HG03442 (cell line): ENCODE results near the gene POLH.
"Not testable (repeated sequence)": the region's sequence is repeated elsewhere in the genome, so short reads cannot be mapped to it uniquely, and the experiment has no call there.

Experiments used
- ATAC-seq: cut with Tn5 transposase; IDR thresholded peaks from one replicate; pipeline ENCODE4 v1.9.1; 2021; ENCODE audit warnings: mild to moderate bottlenecking, moderate library complexity; ENCODE audit not compliant: unreplicated experiment

Gene POLH

DNA sequence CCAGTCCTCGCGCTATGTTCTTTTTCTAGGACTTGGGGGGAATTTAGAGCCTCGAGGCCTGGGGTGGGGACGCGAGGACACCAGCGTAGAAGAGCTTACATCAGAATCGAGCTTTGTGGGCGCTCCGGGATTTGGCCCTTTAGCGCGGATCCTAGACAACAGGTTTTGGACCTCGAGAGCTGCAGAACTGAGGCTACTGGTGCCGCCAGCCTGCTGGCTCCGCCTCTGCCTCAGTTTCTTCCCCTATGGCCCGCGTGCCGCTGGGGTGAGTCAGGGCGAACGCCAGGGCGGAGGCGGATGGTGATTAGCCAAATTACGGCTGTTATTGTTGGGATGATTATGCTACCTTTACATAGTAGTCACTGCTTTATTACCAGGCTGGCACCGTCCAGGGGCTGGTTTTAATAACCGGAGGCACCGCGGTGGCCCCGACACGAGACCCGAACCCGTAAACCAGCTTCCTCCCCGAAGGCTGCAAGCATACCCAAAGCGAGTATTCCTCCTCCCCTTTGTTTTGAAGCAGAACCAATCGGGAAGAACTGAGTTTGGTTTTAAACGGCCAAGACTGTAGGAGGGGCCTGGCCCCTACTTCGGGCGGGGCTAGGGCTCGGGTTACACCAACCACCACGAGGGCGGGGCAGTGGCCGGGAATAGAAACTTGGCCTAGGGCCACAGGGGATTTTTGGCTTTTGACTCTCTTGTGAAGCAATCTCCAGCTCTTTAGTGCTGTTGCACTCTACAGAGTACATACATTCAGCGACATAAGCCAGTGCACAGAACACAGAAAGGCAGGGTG, 53.7 kb downstream of the POLH start:
- ATAC-seq, result peak; percentile 53

DNA sequence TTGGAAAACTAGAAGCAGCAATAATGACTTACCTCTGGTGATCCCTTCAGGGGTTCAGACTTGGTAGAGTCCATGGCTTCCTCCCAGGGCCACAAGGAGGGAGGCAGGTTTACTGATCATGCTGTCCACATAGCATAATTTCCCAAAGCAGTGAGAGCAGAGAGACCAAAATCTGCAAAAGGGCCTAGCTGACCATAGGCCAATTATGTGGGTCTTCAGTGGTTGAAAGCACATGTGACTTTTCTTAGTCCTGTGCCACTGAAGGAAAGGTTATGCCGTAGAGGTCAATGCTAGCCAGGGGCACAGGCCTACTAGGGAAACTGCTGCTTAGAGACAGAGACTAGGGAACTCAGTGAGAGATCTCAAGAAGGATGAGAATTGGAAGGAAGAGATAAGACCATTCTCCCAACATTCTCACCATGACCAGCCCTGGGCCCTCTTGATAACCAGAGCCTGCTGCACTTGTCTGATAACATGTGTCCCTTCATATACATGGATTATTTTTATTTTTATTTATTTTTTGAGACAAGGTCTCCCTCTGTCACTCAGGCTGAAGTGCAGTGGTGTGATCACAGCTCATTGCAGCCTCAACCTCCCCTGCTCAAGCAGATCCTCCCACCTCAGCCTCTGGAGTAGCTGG, 55.1 kb downstream of the POLH start:
- ATAC-seq, result no peak

DNA sequence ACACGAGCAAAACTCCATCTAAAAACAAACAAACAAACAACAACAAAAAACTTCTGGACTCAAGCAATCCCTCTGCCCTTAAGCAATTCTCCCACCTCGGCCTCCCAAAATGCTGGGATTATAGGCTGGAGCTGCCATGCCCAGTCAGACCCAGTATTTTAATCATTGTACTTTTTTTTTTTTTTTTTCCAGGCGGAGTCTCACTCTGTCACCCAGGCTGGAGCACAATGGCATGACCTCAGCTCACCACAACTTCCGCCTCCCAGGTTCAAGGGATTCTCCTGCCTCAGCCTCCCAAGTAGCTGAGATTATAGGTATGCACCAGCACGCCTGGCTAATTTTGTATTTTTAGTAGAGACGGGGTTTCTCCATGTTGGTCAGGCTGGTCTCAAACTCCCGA, 57.0 kb downstream of the POLH start:
- not testable (repeated sequence) for ATAC-seq

DNA sequence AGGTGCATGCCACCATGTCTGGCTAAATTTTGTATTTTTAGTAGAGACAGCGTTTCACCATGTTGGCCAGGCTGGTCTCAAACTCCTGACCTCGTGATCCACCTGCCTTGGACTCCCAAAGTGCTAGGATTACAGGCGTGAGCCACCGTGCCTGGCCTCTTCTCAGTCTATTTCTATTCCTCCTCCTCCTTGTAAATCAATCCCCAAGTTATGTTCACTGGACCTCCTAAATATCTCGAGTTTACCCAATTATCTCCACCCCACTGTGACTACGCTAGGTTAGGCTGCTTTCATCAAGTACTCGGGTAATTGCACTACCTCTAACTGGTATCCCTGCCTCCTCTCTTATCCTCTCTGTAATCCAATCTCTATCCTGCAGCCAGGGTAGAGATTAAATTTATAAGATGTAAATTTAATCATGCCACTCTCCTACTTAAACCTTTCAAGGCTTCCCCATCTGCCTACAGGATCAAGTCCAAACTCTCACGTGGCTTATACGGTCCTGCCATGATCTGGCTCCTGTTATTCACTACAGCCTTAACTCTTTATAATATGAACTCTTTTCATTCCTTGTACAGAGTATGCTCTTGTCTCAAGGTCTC, 58.8 kb downstream of the POLH start:
- no peak for ATAC-seq

DNA sequence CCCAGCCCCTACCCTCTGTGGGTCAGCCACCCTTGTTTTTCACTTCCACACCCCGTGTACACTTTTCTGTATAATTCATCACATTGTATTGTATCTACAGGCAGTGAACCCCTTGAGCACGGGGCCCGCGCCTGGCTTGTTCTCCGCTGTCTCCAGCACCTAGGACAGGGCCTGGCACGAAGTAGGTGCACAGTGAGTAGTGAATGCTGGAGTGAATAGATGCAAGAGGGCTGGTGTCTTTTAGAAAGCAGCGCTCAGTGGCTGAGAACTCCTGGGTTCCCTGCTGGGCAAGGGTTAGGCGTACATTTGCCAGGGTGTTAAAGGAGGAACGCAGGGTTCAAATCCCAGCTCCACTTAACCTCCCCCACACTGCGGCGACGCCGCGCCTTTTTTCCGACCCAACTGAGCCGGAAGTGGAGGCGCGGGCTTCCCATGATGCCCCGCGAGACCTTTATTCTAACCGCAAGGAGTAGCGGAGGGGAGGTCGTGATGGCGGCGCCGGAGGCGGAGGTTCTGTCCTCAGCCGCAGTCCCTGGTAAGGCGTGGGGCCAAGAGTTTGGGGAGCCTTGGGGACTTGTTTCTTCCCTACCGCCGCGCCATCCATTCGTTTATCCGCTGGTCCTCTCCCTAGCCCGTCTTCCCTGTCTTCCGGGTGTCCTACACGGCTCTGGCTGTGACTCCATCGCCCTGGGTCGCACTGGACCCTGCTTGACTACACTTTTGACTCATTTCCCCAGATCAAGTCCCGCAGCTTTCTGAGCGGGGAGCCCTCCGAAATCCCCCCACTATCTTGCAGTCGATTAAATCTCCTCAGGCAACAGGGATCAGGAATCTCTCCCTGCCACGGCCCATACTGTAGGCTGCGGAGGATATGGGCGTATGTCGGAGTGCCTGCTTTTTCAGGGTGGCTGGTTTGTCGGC, 59.7 kb downstream of the POLH start, which contains the start of gene MAD2L1BP:
MAD2L1BP (plus strand) TSS at position 454 of the 921 bp plus-strand sequence; CDS start at position 490, 36 bp downstream.
- ATAC-seq, result peak; percentile 74

DNA sequence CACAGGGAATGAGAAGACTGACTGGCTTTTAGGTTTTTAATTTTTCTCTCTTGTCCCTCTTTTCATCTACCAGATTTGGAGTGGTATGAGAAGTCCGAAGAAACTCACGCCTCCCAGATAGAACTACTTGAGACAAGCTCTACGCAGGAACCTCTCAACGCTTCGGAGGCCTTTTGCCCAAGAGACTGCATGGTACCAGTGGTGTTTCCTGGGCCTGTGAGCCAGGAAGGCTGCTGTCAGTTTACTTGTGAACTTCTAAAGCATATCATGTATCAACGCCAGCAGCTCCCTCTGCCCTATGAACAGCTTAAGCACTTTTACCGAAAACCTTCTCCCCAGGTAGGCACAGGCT, 60.3 kb downstream of the POLH start:
- no peak for ATAC-seq

DNA sequence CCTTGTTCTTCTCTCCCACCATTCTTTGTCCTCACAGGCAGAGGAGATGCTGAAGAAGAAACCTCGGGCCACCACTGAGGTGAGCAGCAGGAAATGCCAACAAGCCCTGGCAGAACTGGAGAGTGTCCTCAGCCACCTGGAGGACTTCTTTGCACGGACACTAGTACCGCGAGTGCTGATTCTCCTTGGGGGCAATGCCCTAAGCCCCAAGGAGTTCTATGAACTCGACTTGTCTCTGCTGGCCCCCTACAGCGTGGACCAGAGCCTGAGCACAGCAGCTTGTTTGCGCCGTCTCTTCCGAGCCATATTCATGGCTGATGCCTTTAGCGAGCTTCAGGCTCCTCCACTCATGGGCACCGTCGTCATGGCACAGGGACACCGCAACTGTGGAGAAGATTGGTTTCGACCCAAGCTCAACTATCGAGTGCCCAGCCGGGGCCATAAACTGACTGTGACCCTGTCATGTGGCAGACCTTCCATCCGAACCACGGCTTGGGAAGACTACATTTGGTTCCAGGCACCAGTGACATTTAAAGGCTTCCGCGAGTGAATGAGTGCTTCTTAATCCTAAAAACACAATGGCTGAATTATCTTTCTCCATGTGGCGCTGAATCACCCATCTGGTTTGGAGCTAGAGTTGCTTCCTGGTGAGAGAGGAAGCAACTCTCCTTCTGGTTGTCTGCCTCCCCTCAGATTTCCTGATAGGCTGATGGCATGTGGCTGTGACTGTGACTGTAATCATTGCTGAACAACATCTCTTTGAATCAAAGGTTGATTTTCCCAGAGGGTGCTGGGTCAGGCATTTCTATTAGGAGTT, 64.2 kb downstream of the POLH start:
- no peak for ATAC-seq

DNA sequence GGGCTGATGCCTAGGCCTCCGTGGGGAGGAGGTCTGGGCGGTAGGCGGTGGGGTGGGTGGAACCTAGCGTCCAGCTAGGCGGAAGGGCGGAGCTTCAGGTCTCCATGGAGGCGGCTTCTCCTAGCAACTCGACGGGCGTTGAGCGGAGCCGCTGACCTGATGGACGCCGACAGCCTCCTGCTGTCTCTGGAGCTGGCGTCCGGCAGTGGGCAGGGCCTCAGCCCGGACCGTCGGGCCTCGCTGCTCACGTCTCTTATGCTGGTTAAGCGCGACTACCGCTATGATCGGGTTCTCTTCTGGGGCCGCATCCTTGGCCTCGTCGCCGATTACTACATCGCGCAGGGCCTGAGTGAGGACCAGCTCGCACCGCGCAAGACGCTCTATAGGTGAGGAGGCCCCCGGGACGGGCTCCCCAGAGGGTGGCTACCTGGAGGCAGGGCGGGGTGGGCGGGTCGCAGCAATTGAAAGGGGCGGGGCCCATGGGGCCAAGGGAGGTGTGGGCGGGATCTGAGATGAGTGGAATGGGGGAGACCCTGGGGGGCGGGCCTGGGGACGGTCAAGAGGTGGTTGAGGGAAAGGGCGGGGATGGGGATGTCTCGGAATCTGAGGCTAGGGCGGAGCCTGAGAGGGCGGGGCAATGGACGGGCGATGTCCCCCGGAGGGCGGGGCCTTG, 69.1 kb downstream of the POLH start, which contains the start of gene RSPH9:
RSPH9 (plus strand) TSS at position 97 of the 673 bp plus-strand sequence; CDS start at position 160, 63 bp downstream.
- no peak for ATAC-seq

DNA sequence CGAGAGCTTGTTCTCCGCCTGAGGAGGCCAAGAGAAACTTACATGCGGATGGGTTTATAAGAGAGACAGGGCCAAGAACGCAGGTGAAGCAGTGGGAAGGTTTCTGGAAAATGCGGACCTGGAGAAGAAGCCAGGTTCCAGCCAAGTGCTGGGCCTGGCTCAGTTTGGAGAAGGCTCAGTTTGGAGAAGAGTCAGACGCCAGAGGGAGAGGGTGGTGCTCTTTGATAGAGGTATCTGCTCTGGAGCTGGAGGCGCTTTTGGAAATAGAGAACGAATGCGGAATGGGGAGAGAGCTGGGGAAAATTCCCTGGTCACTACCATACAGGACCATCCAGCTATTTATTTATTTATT, 69.6 kb downstream of the POLH start:
- no peak for ATAC-seq

DNA sequence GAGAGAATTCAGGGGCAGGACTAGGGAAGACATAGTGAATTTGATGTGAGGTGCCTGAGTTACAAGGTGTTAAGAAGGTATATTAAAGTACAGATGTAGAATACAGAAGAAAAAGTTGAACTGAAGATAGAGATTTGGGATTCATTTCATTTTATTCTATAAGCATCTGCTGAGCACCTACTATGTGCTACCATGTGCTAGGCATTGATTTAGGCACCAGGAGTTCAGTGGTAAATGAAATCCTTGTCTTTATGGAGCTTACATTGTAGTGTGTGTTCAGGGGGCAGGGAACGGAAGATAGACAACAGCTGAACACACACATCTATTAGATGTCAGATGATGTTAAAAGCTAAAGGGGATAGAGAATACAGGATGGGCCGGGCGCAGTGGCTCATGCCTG, 71.6 kb downstream of the POLH start:
- ATAC-seq, result no peak

DNA sequence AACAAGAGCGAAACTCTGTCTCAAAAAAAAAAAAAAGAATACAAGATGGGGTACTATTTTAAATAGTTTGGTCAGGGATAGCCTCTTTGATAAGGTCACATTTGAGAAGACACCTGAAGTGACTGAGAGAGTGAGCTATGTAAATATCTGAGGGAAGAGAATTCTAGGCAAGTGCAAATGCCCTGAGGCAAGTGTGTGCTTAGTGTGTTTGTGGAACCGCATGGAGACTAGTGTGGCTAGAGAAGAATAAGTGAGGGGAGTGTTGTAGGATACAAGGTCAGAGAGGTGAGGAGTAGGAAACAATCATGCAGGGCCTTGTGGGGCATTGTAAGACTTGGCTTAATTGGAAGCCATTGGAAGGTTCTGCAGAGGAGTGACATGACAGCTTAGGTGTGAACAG, 72.3 kb downstream of the POLH start:
- no peak for ATAC-seq

DNA sequence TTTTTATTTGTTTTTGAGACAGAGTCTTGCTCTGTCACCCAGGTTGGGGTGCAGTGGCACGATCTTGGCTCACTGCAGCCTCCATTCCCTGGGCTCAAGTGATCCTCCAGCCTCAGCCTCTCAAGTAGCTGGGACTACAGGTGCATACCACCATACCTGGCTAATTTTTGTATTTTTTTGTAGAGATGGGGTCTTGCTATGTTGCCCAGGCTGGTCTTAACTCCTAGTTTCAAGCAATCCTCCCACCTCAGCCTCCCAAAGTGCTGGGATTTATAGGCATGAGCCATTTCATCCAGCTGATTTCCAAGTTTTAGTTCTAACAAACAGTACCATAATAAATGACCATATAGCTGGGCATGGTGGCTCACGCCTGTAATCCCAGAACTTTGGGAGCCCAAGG, 76.8 kb downstream of the POLH start:
- not testable (repeated sequence) for ATAC-seq

DNA sequence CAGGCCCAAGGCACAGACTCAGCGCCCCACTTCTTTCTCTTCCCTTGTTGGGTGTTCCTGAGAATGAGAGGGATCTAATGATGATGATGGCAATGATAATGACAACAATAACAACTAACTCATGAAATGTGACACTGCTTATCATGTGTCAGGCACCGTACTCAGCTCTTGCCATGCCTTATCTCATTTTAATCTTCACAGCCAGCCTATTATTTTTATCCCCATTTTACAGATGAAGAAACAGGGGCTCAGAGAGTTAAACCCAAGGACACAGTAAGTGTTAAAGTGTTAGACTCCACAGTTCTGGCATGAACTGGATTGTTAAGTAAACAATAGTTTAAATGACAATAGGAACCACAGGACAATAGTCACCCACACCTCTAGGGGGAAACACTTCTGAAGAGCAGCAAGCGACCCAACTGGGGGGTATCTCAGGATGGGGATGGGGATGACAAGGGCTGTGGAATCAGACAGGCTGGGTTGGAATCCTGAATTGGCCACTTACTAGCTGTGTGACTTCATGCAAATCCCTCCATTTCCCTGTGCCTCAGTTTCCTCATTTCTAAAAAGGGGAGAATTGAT, 81.3 kb downstream of the POLH start:
- no peak for ATAC-seq

DNA sequence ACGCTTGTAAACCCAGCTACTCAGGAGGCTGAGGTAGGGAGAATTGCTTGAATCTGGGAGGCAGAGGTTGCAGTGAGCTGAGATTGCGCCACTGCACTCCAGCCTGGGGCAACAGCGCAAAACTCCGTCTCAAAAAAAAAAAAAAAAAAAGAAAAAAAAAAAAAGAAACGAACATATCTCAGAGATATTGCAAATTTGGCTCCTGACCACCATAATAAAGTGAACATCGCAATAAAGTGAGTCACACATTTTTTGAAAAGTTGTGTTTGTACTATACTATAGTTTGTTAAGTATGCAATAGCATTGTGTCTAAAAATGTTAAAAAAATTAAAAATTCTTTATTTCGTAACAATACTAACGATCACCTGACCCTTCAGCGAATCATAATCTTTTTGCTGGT, 82.2 kb downstream of the POLH start:
- ATAC-seq, result no peak

DNA sequence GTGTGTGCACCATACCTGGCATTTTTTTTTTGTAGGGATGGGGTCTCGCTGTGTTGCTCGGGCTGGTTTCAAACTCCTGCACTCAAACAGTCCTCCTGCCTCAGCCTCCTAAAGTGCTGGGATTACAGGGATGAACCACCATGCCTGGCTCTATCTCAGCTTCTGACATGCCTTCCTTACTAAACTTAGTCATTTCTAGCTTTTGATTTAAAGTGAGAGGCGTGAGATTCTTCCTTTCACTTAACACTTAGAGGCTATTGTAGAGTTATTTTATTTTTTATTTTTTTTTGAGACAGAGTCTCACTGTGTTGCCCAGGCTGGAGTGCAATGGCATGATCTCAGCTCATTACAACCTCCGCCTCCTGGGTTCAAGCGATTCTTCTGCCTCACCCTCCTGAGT, 87.0 kb downstream of the POLH start:
- ATAC-seq, result not testable (repeated sequence)
